Cardiac muscle cell (in vitro differentiated cells and primary cell): Measurements from ENCODE around the gene COX6B2. TPM values are rescaled to one million over a fixed set of nuclear protein-coding genes. Genes with fewer than 3 reads are reported as not detected.
"Not testable (repeated sequence)": the region's sequence is repeated elsewhere in the genome, so short reads cannot be mapped to it uniquely, and the experiment has no call there.

Experiments
- DNase-seq, 2 donors: peaks; one replicate each; pipeline versions ENCODE4 v3.0.0 to v3.0.0-alpha.2; 2010 to 2017; ENCODE audit warnings: low read depth in 1 of 2, low spot score in 1 of 2
- H3K27ac ChIP-seq: fragments of 200-600 bp; sonication (generic); 2 replicates; pipeline ENCODE4 v1.5.1; 2016
- H3K27me3 ChIP-seq: fragments of 200-600 bp; sonication (generic); 2 replicates; pipeline ENCODE4 v1.6.0; 2016; ENCODE audit warnings: control low read depth
- H3K36me3 ChIP-seq: fragments of 200-600 bp; sonication (generic); 2 replicates; pipeline ENCODE4 v1.5.1; 2016; ENCODE audit warnings: control low read depth
- H3K4me1 ChIP-seq: fragments of 200-600 bp; sonication (generic); 2 replicates; pipeline ENCODE4 v1.8.1; 2017; ENCODE audit warnings: low read depth, mild to moderate bottlenecking, mixed run types
- H3K4me3 ChIP-seq: fragments of 200-600 bp; sonication (generic); 2 replicates; pipeline ENCODE4 v1.5.1; 2016; ENCODE audit warnings: mild to moderate bottlenecking
- H3K9me3 ChIP-seq: fragments of 200-600 bp; sonication (generic); 2 replicates; pipeline ENCODE4 v1.5.1; 2017; ENCODE audit warnings: low read depth, mild to moderate bottlenecking, control low read depth
- polyA plus RNA-seq: library from polyadenylated mRNA; unstranded; fragments of >200 nt; fragmentation: Nextera tagmentation; extraction: Ambion mirVana; gene quantifications from 2 replicates; pipeline ENCODE4 v1.2.1, GENCODE V29; 2016
- total RNA-seq: library from RNA; depleted of rRNA; stranded (reverse); fragments of >200 nt; gene quantifications from 2 replicates; pipeline ENCODE4 v1.2.3, GENCODE V29; 2016
- TF ChIP-seq, protein P1 (sequence below): IDR thresholded peaks from 2 replicates; pipeline ENCODE4 v1.5.1; 2012; ENCODE audit warnings: low read depth, mild to moderate bottlenecking, low read length

The COX6B2 gene, protein sequence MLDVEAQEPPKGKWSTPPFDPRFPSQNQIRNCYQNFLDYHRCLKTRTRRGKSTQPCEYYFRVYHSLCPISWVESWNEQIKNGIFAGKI
- not detected in 2 replicates for total RNA-seq
- 0.06 and 0.17 TPM in 2 replicates for polyA plus RNA-seq

DNA sequence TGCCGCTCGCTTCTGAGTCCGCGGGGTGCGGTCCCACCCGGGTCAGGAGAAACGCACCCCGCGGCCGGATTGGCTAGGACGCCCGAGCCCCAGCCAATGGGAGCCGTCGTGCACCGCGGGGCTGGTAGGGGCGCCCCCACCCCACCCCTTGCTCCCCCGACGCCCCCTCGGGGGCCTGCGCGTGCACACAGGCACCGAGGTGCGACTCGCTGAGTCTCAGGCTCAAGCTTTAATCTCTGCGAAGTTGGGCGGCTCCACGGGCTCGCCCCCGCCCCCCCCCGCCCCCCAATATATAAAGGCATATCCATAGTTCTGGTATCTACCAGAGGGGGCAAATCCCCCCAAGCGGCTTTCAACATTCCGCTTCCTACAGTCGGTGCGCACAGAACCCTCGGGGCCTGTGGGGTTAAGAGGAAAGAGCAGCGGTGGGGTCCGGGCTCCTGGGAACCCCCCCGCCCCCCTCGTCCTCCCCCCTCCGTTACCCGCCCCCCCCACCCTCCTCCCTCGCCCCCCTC lies at the start of gene COX6B2:
COX6B2 (minus strand) TSS at position 22 of the 515 bp plus-strand sequence. CDS start 198 bp downstream, outside the sequence.
- no peaks in the 10 kb centered on the region for H3K9me3 ChIP-seq
- TF ChIP-seq, protein P1, sequence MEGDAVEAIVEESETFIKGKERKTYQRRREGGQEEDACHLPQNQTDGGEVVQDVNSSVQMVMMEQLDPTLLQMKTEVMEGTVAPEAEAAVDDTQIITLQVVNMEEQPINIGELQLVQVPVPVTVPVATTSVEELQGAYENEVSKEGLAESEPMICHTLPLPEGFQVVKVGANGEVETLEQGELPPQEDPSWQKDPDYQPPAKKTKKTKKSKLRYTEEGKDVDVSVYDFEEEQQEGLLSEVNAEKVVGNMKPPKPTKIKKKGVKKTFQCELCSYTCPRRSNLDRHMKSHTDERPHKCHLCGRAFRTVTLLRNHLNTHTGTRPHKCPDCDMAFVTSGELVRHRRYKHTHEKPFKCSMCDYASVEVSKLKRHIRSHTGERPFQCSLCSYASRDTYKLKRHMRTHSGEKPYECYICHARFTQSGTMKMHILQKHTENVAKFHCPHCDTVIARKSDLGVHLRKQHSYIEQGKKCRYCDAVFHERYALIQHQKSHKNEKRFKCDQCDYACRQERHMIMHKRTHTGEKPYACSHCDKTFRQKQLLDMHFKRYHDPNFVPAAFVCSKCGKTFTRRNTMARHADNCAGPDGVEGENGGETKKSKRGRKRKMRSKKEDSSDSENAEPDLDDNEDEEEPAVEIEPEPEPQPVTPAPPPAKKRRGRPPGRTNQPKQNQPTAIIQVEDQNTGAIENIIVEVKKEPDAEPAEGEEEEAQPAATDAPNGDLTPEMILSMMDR = no peak
- DNase-seq = no peak

DNA sequence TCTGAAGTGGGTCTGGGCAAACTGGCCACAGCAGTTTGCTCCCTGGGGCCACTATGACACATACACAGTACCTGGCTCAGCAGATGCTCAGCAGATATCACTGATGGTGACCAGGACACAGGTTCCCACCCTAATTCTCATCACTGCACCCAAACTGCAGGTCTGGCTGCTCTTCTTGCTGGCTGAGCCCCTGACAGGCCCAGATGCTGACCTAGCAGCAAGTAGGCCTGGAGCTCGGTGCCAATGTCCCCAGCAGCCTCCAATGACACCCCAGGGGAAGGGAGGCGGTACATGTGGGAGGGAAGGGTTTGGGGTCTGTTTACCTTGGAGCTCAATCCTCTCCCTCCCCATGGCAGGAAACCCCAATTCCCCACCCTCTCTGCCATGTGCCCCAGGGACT lies 48.0 kb upstream of the COX6B2 start:
- Histone ChIP-seq H3K4me3 (no peak overlapping the region), H3K27me3 (no peaks in the 10 kb centered on the region), H3K27ac (peak overlapping the region; percentile 18), H3K9me3 (no peaks in the 10 kb centered on the region), H3K4me1 (no peaks in the 10 kb centered on the region), H3K36me3 (peaks cover 42% of the 10 kb centered on the region)
- no peak for DNase-seq
- TF ChIP-seq, protein P1 = no peak

More for the DNA sequence above, at the start of gene COX6B2:
- Histone ChIP-seq H3K36me3 (no peaks in the 10 kb centered on the region), H3K27me3 (peaks cover 62% of the 10 kb centered on the region), H3K4me3 (peak within 1 kb of the TSS; percentile 30), H3K4me1 (no peaks in the 10 kb centered on the region), H3K27ac (no peak within 1 kb of the TSS)

DNA sequence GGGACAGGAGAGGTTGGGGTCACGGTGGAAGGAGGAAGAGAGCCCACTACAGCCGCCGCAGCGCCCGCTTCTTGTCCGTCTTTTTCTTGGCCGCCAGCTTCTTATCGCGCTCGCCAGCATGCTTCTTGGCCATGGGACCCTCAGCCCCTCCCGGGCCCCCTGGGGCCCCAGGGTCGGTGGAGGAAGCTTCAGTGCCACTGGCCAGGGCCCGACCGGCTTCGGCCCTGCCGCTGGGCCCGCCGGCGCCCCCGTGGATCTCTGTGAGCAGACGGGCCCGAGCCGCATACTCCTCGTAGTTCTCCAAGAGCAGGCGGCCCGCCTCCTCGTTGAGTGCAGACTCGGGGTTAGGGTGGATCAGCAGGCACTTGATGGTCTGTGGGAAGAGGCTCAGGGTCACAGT lies 46.9 kb upstream of the COX6B2 start:
- H3K4me3 ChIP-seq, H3K9me3 ChIP-seq, H3K27me3 ChIP-seq, DNase-seq, H3K27ac ChIP-seq, H3K4me1 ChIP-seq: not testable (repeated sequence)
- H3K36me3 ChIP-seq = peaks cover 41% of the 10 kb centered on the region

DNA sequence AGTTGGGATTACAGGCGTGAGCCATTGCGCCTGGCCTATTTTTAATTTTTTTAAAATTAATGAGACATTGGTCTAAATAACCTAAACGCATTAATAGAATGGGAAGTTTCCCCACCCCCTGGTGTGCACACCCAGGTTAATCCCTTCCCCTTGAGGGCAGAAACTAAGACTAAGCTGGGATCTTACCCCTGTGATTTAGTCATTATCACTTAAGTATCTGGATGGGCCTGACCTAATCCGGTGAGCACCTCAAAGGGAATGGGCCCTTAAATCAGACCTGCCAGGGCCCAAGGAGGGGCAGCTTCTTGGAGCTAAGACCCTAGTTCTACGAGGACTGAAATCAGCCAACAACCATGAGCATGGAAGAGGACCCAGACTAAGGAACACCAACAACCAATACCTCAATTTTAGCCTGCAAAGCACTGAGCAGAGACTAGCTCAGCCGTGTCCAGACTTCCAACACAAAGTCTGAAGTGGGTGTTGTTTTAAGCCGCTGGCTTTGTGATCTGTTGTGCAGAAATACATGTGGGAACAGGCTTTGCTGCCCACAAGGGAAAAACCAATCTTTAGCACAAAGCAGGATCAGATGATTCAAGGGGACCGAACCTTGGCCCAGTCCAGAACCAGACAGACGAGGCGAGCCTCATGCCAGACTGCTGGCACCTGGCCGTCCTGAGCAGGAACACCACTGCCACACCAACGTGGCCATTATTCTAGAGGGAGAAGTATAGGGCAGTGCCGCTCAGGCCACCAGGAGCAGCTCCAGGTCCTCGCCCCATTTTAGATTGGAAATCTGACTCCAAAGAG lies 46.0 kb upstream of the COX6B2 start:
- Histone ChIP-seq H3K27ac (peak overlapping the region; percentile 7), H3K4me3 (no peak overlapping the region), H3K9me3 (no peaks in the 10 kb centered on the region), H3K4me1 (no peaks in the 10 kb centered on the region), H3K27me3 (no peaks in the 10 kb centered on the region), H3K36me3 (peaks cover 32% of the 10 kb centered on the region)
- no peak for DNase-seq
- TF ChIP-seq, protein P1 = no peak

DNA sequence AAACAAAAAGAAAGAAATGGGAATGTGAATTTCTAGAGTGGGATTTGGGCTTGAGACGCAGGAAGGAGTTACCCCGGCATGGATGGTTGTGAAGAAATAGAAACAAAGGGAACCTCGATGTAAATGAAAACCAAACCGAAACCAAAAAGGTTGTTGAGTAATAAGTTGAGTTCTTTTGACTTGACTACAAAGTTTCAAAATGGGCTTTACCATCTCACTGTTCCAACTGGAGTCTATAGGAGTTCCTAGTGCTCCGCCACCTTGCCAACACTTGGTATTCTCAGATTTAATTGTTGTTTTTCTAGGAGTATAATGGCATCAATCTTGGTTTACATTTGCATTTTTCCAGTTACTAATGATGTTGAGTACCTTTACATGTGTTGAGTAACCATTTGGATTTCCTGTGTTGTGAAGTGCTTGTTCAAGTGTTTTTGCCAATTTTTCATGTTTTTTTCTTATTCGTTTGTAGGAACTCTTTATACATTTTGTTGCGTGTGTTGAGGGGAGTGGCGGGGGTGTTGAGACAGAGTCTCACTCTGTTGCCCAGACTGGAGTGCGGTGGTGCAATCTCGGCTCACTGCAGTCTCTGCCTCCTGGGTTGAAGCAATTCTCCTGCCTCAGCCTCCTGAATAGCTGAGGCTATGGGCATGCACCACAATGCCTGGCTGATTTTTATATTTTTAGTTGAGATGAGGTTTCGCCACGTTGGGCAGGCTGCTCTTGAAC lies 43.8 kb upstream of the COX6B2 start:
- no peak overlapping the region for H3K4me3 ChIP-seq
- no peaks in the 10 kb centered on the region for H3K4me1 ChIP-seq
- no peak overlapping the region for H3K27ac ChIP-seq
- DNase-seq = no peak
- TF ChIP-seq, protein P1 = no peak
- no peaks in the 10 kb centered on the region for H3K27me3 ChIP-seq
- no peaks in the 10 kb centered on the region for H3K9me3 ChIP-seq
- H3K36me3 ChIP-seq = peaks cover 25% of the 10 kb centered on the region
